Naive thymus-derived CD4-positive, alpha-beta T cell (primary cell): Measurements from ENCODE around the gene MYOM3. TPM values are rescaled to one million over a fixed set of nuclear protein-coding genes. Genes with fewer than 3 reads are reported as not detected.
"Not testable (repeated sequence)": the region's sequence is repeated elsewhere in the genome, so short reads cannot be mapped to it uniquely, and the experiment has no call there.

Source experiments
- ATAC-seq: fragments of 150-1000 bp; cut with Tn5 transposase; 2 replicates; pipeline ENCODE4 v1.10.0; 2021; ENCODE audit warnings: mild to moderate bottlenecking, moderate library complexity
- CTCF ChIA-PET: fragments of 350-600 bp; sonication (Branson Sonifier 250); formaldehyde crosslinking; loops from one replicate; lab custom pipeline; 2021; ENCODE audit warnings: antibody characterized with exemption; lab: Charles Lee
- POLR2A ChIA-PET: fragments of 350-600 bp; sonication (Branson Sonifier 250); formaldehyde crosslinking; loops from one replicate; lab custom pipeline; 2021; ENCODE audit warnings: antibody characterized with exemption, inconsistent platforms; lab: Charles Lee
- DNase-seq, 9 donors: peaks; one replicate each; pipeline versions ENCODE4 v3.0.0 to v3.0.0-alpha.2; 2020 to 2022; ENCODE audit warnings: mixed read lengths in 1 of 9
- H3K27ac ChIP-seq: one replicate; pipeline ENCODE4 v1.7.0; 2013; ENCODE audit warnings: mild to moderate bottlenecking, low read depth, low read length, moderate library complexity
- H3K27me3 ChIP-seq, 2 donors: one replicate each; pipeline ENCODE4 v1.7.0; 2013; ENCODE audit warnings: low read length in 2 of 2, mild to moderate bottlenecking in 2 of 2, moderate library complexity in 2 of 2; ENCODE audit not compliant: control insufficient read depth in 2 of 2, insufficient read depth in 2 of 2
- H3K36me3 ChIP-seq, 3 experiments: 1 replicate in 2 of 3; 2 replicates in 1 of 3; pipeline ENCODE4 v1.7.0; 2013; ENCODE audit warnings: low read length in 3 of 3, mild to moderate bottlenecking in 3 of 3, moderate library complexity in 1 of 3; ENCODE audit not compliant: insufficient read depth in 3 of 3, control insufficient read depth in 2 of 3
- H3K4me1 ChIP-seq, 2 donors: one replicate each; pipeline ENCODE4 v1.7.0; 2013; ENCODE audit warnings: low read length in 2 of 2, mild to moderate bottlenecking in 2 of 2, moderate library complexity in 1 of 2; ENCODE audit not compliant: control insufficient read depth in 2 of 2, insufficient read depth in 2 of 2
- H3K4me3 ChIP-seq: 2 replicates; pipeline ENCODE4 v1.7.0; 2013; ENCODE audit warnings: mild to moderate bottlenecking, low read length
- H3K9me3 ChIP-seq, 3 experiments: 1 replicate in 2 of 3; 2 replicates in 1 of 3; pipeline ENCODE4 v1.7.0; 2013; ENCODE audit warnings: low read length in 3 of 3; ENCODE audit not compliant: control insufficient read depth in 2 of 3
- H3K27ac Mint-ChIP-seq, 9 donors: one replicate each; pipeline ENCODE4 v1.8.0; 2020 to 2022; ENCODE audit warnings: mixed read lengths in 9 of 9, mild to moderate bottlenecking in 8 of 9, moderate library complexity in 5 of 9, inconsistent platforms in 2 of 9
- H3K27me3 Mint-ChIP-seq, 5 donors: one replicate each; pipeline ENCODE4 v1.8.0; 2021 to 2022; ENCODE audit warnings: mixed read lengths in 5 of 5, mild to moderate bottlenecking in 1 of 5
- H3K36me3 Mint-ChIP-seq, 5 donors: one replicate each; pipeline ENCODE4 v1.8.0; 2020 to 2022; ENCODE audit warnings: mixed read lengths in 5 of 5, mild to moderate bottlenecking in 3 of 5, inconsistent platforms in 1 of 5
- H3K4me1 Mint-ChIP-seq, 7 donors: one replicate each; pipeline ENCODE4 v1.8.0; 2020 to 2022; ENCODE audit warnings: mixed read lengths in 7 of 7, mild to moderate bottlenecking in 3 of 7, inconsistent platforms in 1 of 7
- H3K4me3 Mint-ChIP-seq, 10 donors: one replicate each; pipeline ENCODE4 v1.8.0; 2020 to 2022; ENCODE audit warnings: mild to moderate bottlenecking in 10 of 10, mixed read lengths in 10 of 10, moderate library complexity in 6 of 10, inconsistent platforms in 2 of 10
- H3K9me3 Mint-ChIP-seq, 11 donors: one replicate each; pipeline ENCODE4 v1.8.0; 2020 to 2022; ENCODE audit warnings: mixed read lengths in 11 of 11, mild to moderate bottlenecking in 4 of 11, inconsistent platforms in 1 of 11, moderate library complexity in 1 of 11
- intact Hi-C, 2 donors: fragments of 100-400 bp; cut with micrococcal nuclease; formaldehyde crosslinking; loops; one replicate each; pipeline ENCODE4 v1.15.1; 2023
- polyA plus RNA-seq, 2 donors: library from polyadenylated mRNA; unstranded; fragments of 300-500 nt; fragmentation: Illumina TruSeq; gene quantifications; one replicate each; pipeline ENCODE4 v1.2.3, GENCODE V29; 2021
- total RNA-seq, 6 experiments: library from RNA in 5 of 6; stranded (reverse) in 5 of 6; gene quantifications; 1 replicate in 5 of 6; 2 replicates in 1 of 6; pipeline ENCODE4 v1.2.3 and lab custom pipeline; 2021 to 2026

Gene MYOM3
- total and polyA plus RNA-seq, 7 experiments from 2014 or later = not detected

DNA sequence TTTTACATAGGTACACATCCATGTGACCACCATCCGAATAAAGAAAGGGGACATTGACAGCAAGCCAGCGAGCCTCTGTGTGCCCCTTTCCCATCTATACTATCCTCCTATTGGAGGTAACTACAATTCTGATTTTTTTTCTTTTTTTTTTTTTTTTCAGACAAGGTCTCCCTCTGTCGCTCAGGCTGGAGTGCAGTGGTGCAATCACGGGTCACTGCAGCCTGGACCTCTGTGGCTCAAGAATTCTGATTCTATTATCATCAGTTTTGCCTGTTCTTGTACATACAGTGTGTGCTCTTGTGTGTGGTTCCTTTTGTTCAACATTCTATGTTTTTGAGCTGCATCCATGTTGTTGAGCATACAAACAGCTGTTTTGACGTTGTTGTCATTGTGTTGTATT is 75.8 kb downstream of the MYOM3 start:
- H3K27me3 ChIP-seq = peaks cover 0 to 3% of the 10 kb centered on the region in 2 donors
- POLR2A ChIA-PET = no interaction called here
- CTCF ChIA-PET = no interaction called here
- Mint-ChIP-seq H3K36me3 (no peaks in the 10 kb centered on the region), H3K27me3 (peaks cover 0 to 11% (median 0%) of the 10 kb centered on the region in 5 donors), H3K4me1 (peaks cover 0 to 2% (median 0%) of the 10 kb centered on the region in 7 donors), H3K27ac (no peak overlapping the region), H3K4me3 (no peak overlapping the region), H3K9me3 (peaks cover 0 to 2% (median 0%) of the 10 kb centered on the region in 11 donors)
- DNase-seq = no peak
- intact Hi-C loops = no loop called here
- no peaks in the 10 kb centered on the region for H3K9me3 ChIP-seq
- no peak overlapping the region for H3K4me3 ChIP-seq
- ATAC-seq = no peak
- no peak overlapping the region for H3K27ac ChIP-seq
- no peaks in the 10 kb centered on the region for H3K4me1 ChIP-seq
- no peaks in the 10 kb centered on the region for H3K36me3 ChIP-seq

DNA sequence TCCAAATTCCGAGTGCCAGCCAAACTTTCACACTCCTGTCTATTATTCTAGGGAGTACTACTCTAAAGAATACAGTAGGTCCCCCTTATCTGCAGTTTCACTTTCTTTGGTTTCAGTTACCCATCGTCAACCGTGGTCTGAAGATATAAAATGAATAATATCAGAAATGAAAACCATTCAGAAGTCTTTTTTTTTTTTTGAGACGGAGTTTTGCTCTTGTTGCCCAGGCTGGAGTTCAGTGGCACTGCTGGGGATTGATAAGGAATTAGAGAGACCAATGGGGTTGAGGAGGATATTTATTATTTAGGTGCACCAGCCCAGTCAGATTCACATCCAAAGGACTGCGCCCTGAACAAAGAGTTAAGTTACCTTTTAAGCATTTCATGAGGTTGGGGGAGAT is 79.0 kb downstream of the MYOM3 start:
- Mint-ChIP-seq H3K4me3 (no peak overlapping the region), H3K36me3 (no peaks in the 10 kb centered on the region), H3K4me1 (peaks cover 0 to 3% (median 2%) of the 10 kb centered on the region in 7 donors), H3K27ac (no peak overlapping the region), H3K9me3 (peaks cover 0 to 2% (median 0%) of the 10 kb centered on the region in 11 donors), H3K27me3 (peaks cover 0 to 9% (median 0%) of the 10 kb centered on the region in 5 donors)
- Histone ChIP-seq H3K4me1 (no peaks in the 10 kb centered on the region), H3K36me3 (no peaks in the 10 kb centered on the region), H3K27ac (no peak overlapping the region), H3K9me3 (no peaks in the 10 kb centered on the region), H3K4me3 (no peak overlapping the region), H3K27me3 (no peaks in the 10 kb centered on the region)
- DNase-seq = no peak
- intact Hi-C loops = no loop called here
- ATAC-seq = no peak
- CTCF ChIA-PET = no interaction called here
- POLR2A ChIA-PET = no interaction called here

DNA sequence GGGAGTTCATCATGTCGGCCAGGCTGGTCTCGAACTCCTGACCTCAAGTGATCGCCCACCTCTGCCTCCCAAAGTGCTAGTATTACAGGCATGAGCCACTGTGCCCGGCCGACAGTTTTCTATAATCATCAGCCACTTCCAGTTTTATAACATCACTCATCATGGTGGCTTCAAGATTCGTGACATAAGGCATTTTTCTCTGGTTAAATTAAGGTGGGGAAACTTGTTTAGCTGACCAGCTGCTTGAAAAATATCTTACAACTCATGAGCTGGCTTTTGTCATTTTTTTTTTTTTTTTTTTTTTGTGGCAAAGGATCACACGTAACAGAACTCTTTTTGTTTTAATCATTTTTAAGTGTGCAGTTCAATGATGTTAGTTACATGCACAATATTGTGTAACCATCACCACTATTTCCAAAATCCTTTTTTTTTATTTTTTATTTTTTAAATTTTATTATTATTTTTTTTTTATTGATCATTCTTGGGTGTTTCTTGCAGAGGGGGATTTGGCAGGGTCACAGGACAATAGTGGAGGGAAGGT is 80.9 kb downstream of the MYOM3 start:
- H3K4me3 ChIP-seq, POLR2A ChIA-PET, H3K36me3 Mint-ChIP-seq, H3K27ac ChIP-seq, CTCF ChIA-PET, DNase-seq, H3K9me3 Mint-ChIP-seq, intact Hi-C loops, ATAC-seq, H3K4me1 ChIP-seq, H3K4me1 Mint-ChIP-seq, H3K36me3 ChIP-seq, H3K27me3 Mint-ChIP-seq, H3K9me3 ChIP-seq, H3K27me3 ChIP-seq, H3K27ac Mint-ChIP-seq, H3K4me3 Mint-ChIP-seq: not testable (repeated sequence)

DNA sequence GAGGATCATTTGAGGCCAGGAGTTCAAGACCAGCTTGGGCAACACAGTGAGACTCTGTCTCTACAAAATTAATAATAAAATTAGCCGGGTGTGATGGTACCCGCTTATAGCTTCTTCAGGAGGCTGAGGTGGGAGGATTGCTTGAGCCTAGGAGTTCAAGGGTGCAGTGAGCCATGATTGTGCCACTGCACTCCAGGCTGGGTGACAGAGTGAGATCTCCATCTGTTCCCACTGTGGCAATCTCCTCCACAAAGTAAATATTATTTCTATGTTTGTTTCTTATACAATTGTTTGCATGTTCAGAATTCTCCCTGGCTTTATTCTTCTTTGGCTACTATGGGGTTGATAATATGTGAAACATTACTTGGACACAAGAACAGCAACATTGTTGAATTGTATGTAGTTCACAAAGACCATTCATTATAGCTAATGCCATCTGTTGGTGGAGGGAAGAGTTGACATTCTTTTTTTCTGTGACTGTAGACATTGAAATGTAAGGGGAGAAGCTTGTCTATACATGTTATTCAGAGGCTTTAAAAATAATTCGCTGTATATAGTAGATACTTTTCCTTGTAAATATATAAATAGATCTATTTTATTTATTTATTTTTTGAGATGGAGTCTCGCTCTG is 84.0 kb downstream of the MYOM3 start:
- no peaks in the 10 kb centered on the region for H3K27me3 ChIP-seq
- Mint-ChIP-seq H3K27ac (no peak overlapping the region), H3K36me3 (no peaks in the 10 kb centered on the region), H3K4me1 (peaks cover 0 to 8% (median 2%) of the 10 kb centered on the region in 7 donors), H3K4me3 (no peak overlapping the region), H3K9me3 (no peaks in the 10 kb centered on the region), H3K27me3 (peaks cover 0 to 2% (median 0%) of the 10 kb centered on the region in 5 donors)
- CTCF ChIA-PET = interaction anchor here (0.7 kb wide), 1 partner anchor 11 kb away, joined by 3 read pairs; no protein-coding TSS in a partner anchor
- no peaks in the 10 kb centered on the region for H3K9me3 ChIP-seq
- ATAC-seq (no peak), DNase-seq (peak in 6 of 9 donors; percentile 4 to 45 (median 26))
- intact Hi-C loops = loop anchor here (1.0 kb wide), 3 partner anchors 69 to 160 kb away; partner anchors contain the start of genes FUCA1 (in 1 of the 2) and PNRC2 (in 1 of the 2)
- H3K36me3 ChIP-seq = no peaks in the 10 kb centered on the region
- POLR2A ChIA-PET = no interaction called here
- H3K4me3 ChIP-seq = no peak overlapping the region
- no peaks in the 10 kb centered on the region for H3K4me1 ChIP-seq
- no peak overlapping the region for H3K27ac ChIP-seq

DNA sequence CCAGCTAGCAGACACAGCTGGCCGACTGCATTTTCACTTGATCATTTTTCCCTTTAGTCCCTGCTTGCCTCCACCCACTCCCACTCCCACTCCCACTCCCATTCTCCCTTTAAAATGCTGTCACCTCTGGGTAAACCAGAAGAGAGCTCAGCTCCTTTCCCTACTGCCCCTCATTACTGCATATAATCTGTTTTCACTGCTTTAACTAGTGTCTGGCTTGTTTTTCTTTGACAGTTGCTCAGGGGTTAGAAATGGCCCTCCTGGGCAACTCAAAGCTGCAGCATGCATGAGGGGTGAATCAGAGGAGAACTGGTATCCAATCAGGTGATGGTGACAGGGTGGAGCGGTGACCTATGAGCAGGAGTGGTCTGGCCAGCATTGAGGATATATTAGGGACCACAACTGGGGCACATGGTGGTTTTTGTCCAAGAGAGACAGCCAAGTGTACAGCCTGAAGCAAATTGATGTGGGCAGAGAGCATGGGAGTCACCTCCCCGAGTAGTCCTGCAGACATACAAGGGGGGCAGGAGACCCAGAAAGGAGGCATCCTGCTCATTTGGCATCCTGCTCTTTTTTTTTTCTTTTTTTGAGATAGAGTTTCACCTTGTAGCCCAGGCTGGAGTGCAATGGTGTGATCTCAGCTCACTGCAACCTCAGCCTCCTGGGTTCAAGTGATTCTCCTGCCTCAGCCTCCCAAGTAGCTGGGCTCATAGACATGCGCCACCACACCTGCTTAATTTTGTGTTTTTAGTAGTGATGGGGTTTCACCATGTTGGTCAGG is 89.2 kb downstream of the MYOM3 start:
- no peaks in the 10 kb centered on the region for H3K36me3 Mint-ChIP-seq
- no peaks in the 10 kb centered on the region for H3K4me1 ChIP-seq
- ChIA-PET CTCF (no interaction called here), POLR2A (no interaction called here)
- H3K27ac Mint-ChIP-seq = no peak overlapping the region
- H3K9me3 Mint-ChIP-seq = no peaks in the 10 kb centered on the region
- H3K27me3 Mint-ChIP-seq = peaks cover 0 to 8% (median 0%) of the 10 kb centered on the region in 5 donors
- H3K27ac ChIP-seq = no peak overlapping the region
- intact Hi-C loops = no loop called here
- no peaks in the 10 kb centered on the region for H3K9me3 ChIP-seq
- no peaks in the 10 kb centered on the region for H3K27me3 ChIP-seq
- H3K4me3 ChIP-seq = no peak overlapping the region
- no peak for DNase-seq
- H3K36me3 ChIP-seq = no peaks in the 10 kb centered on the region
- peaks cover 0 to 4% (median 0%) of the 10 kb centered on the region in 7 donors for H3K4me1 Mint-ChIP-seq
- no peak for ATAC-seq
- H3K4me3 Mint-ChIP-seq = no peak overlapping the region

DNA sequence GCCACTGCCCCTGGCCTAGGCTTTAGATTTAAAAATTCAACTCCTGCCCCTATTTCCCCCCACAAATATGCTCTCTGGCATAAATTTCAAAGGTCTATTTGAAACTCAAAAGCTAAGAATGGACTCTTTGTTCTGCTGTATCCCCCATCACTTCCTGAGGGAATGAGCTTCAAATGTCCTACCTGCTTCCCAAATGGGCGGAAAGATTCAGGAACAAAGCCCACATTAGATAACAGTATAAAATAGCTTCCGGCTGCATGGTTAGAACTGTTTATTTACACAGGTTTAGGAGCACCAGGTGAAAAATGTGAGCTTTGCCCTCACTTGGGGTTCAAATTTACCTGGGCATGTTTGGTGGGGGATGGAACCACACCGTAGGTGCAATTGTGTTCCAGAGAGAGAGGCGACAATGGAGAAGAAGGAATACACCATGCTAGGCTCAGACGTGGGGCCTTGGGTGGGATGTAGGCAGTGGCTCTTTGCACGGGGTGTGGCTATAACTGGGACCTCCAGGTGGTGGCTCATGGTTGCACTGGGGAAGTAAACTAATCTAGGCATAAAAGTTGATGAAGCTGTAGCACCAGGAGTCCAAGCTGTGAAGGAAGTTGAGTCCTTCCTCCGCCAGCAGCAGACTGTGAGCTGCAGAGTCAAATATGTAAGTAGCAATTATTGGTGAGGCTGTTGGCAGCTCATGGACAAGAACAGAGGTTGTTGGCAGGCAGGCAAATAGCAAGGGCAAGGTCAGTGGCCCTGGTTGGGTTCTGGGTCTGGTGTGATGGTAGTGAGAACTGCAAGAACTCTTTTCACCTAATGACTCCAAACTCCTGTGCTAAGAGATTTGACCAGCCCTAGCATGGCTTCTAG is 90.3 kb downstream of the MYOM3 start:
- Mint-ChIP-seq H3K4me3 (peak overlapping the region in 1 of 10 donors; percentile 51), H3K27ac (no peak overlapping the region), H3K27me3 (peaks cover 0 to 8% (median 0%) of the 10 kb centered on the region in 5 donors), H3K9me3 (no peaks in the 10 kb centered on the region), H3K4me1 (peaks cover 0 to 4% (median 0%) of the 10 kb centered on the region in 7 donors), H3K36me3 (no peaks in the 10 kb centered on the region)
- H3K27ac ChIP-seq = no peak overlapping the region
- POLR2A ChIA-PET = no interaction called here
- no peaks in the 10 kb centered on the region for H3K36me3 ChIP-seq
- no peak for ATAC-seq
- DNase-seq = no peak
- no peaks in the 10 kb centered on the region for H3K4me1 ChIP-seq
- CTCF ChIA-PET = no interaction called here
- intact Hi-C loops = no loop called here
- H3K9me3 ChIP-seq = no peaks in the 10 kb centered on the region
- H3K27me3 ChIP-seq = no peaks in the 10 kb centered on the region
- no peak overlapping the region for H3K4me3 ChIP-seq
